ENCODE measurements around the gene DDX53.

Gene DDX53

GRCh38 chrX:22999696-23000223, at the start of gene DDX53:
Gene DDX53 (plus strand): TSS chrX:22999960. CDS start chrX:23000058, 98 bp downstream.
- no peak for DNase-seq

- DNase-seq, result no peak
Measured at GRCh38 chrX:22950269-22951266, 49.2 kb upstream of the DDX53 start.

DNA sequence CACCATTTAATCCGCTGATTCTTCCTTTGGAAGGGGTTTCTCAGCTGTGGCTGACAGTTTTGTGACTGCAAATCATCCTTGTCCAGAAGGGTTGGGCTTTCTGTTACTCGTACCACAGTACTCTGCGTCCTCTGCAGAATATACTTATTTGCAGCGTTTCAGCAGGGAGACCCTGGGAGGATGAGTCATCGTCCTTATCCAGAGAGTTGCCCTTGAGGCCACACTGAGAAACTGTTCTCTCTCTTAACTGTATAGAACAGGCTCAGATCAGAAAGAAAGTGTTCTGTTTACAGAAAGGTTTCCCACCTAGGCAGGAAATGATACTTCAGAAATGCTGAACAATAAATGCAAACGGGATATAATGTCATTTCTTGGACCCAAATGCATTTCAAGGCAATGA, 47.8 kb upstream of the DDX53 start:
- no peak for DNase-seq

DNA sequence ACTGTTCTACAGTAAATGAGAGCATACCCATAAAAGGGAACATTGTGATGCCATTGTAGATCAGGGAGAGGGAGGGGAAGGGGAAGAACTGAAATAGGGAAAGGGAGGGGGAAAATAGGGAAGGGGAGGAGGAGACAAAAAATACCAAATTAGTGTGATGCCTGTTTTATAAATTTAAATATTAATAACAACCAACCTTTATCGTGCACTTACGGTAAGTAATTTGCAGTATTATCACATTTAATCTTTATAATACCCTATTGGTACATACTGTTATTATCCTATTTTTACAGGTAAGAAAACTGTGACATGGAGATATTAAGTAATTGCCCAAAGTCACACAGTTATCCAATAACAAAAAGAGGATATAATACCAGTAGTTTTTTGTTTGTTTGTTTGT, 41.5 kb upstream of the DDX53 start:
- no peak for DNase-seq

DNA sequence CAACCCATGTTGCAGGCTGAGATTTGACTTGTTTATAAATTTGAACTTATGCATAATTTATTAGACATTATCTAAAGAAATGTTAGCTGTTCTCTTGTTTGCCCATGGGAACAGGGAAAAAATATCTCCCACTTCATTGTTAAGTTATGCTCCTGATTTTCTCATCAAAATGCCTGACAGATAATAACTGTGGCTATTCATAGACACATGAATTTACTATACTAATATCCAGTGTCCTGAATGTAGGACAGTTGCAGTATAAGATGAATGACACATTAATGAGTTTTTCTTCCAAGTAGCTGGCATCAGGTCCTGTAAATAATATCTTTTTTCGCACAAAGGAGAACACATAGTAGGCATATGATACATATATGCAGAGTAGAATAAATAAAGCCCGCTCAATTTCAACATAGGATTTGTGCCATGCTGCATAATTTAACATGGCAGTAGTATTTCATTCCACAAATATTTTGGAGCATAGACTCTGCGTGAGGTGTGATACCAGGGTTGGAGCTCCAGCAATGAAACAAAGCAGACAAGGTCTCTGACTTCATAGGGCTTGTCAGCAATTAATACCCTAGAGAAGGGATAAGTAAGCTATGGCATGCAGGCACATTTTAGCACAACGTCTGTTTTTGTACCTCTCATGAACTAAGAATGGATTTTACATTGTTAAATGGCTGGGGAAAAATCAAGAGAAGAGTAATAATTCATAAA, 40.4 kb upstream of the DDX53 start:
- DNase-seq, result no peak

GRCh38 chrX:22963196-22963595, 36.6 kb upstream of the DDX53 start:
- DNase-seq, result no peak

GRCh38 chrX:22968494-22968893, 31.3 kb upstream of the DDX53 start:
- no peak for DNase-seq

DNA sequence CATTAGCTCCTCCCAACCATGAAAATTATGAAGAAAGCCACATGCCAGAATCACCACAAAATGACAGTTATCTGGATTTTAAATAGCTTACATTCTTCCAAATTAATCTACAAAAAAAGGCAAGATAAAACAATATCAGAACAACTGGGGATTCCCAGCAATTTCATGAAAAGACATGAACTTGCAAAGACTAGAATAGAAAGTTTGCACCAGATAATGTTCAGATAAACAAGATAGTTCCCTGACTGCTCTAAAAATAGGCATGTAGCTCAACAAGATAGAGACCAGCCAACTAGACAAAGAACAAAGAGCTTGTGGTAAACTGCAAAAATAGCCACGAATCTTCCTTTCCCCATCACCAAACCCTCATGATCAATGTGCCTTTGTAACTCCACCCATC, 30.3 kb upstream of the DDX53 start:
- DNase-seq, result no peak

DNA sequence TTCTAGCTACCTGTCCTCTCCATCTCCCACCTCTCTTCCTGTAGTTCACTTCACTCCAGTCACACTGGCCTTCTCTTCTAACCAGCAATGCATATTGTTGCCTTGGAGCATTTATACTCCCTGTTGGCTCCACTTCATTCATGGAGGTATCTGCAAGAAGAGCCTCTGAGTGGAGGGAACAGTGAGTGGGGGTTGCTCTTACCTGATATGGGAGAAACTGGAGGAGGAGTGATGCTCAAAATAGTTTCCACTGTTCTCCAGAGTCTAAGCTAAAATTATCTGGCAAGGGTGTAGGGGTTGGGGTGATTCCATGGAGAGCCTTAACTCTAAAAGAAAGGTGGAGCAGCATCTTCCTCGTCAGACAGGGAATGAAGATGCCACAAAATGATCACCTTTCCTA, 28.9 kb upstream of the DDX53 start:
- DNase-seq, result no peak

- DNase-seq, result no peak
Measured at GRCh38 chrX:22974616-22975015, 25.1 kb upstream of the DDX53 start.

DNA sequence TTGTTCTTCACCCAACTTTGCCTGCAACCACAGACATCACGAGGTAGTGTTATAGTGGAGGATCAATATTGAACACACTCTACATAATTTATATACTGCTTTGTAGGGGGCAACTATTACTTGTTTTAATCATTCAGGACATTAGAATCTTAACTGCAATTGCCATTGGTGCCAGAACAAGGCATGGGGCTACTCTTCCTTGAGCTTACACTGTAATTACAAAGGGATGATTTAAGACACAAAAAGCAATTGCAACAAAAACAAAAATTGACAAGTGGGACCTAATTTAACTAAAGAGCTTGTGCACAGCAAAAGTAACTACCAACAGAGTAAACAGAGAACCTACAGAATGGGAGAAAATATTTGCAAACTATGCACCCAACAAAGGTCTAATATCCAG, 24.0 kb upstream of the DDX53 start:
- DNase-seq, result no peak

DNA sequence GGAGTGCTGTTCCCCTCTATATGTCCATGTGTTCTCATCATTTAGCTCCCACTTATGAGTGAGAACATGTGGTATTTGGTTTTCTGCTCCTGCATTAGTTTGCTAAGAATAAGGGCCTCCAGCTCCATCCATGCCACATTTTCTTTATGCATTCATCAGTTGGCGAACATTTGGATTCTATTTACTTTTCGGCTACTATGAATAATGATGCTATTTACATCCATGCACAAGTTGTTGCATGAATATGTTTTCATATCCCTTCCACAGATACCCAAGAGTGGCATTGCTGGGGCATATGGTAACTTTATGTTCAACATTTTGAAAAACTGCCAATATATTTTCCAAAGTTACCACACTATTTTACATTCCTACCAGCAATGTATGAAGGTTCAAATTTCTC, 13.8 kb upstream of the DDX53 start:
- DNase-seq, result no peak

DNA sequence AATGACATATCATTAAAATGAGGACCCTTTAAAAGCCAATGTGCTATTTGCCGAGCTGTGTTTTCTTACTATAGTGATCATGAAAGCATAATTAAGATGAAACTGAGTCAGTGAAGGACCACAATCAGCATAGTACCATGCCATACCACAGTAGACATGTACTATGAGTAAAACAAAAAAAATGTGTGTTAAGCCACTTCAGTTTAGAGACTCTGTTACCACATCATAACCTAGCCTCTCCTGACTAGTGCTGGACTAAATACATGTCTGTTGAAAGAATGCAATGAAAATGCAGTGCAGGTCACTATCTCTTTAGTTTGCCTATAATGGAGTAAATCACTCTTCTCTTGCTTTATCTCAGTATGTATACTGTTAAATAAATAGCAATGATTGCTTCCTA, 12.3 kb upstream of the DDX53 start:
- no peak for DNase-seq

DNA sequence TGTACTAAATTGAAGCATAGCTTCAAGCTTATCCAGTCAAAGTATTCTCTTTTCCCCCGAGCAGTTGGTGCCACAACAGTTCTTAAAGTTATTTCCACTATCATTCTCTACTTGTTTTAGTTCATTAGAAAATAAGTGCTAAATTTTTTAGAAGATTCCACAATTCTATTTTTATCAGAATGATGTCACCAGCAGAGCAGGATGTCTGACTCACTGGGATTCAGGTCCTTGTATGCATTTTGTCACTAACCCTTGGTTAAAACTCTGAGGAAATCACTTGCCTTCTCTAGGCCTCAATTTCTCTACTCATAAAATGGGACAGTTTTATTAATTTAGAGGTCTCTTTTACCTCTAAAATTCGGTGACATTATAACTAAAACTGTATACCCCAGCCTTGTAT, 3.4 kb downstream of the DDX53 start:
- no peak for DNase-seq

DNA sequence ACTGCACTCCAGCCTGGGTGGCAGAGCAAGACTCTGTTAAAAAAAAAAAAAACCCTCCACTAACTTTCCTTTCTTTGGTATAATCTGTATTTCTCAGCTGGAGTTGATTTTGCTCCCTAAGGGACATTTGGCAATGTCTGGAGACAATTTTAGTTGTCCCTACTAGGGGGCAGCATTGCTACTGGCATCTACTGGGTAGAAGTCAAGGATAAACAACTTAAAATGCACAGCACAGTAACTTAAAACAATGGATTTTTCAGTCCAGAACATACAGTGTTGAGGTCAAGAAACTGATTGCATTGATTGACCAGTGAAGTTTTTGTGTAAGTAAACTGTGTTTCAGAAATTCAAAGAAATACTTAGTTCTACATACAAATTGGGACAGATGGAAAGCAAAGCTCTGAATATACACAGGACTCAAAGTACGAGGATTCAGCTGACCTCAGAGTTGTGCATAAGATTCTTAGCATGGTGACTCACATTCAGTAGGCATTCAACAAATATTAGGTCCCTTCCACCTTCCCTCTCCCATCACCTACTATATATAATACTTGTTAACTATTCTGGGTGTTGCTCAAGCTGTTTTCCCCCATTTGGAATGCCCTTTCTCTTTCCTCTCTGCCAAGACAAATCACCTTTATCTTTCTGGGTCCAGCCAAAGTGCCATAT, 8.8 kb downstream of the DDX53 start:
- no peak for DNase-seq

DNA sequence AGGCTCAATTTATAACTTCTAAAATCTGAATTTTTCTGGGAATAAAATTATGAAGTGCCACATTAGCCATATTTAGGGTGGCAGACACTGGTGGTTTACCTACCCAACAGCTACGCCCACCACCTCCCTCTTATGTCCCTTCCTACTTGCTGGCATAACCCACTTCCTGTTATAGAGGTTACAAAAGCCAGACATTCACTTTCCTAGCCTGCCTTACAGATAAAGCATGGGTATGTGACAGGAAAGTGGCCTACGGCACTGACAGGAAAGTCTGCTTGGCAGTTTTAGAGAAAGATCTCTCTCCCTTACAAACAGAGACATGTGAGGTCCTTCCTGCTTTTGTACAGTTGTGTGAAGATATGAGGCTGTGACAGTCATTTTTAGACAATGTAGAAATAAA, 12.4 kb downstream of the DDX53 start:
- no peak for DNase-seq

GRCh38 chrX:23012636-23013035, 12.9 kb downstream of the DDX53 start:
- DNase-seq, result no peak

DNA sequence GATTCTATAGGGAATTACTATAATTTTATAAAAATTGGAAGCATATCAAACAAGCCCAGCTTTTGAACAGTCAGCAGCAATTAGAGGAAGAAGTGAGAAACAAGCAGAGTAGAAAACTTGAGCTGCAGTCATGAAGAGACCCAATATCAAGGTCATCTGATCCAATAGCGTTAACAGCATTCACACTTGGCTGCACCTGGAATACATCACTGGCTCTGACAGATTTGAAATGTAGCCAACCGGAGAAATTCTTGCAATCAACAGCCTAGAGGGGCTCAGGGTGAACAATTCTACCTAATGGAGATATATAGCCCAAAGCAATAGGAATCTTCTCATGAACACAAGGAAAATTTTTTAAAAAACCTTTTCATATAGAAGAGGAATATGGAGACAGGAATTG, 13.6 kb downstream of the DDX53 start:
- DNase-seq, result no peak

DNA sequence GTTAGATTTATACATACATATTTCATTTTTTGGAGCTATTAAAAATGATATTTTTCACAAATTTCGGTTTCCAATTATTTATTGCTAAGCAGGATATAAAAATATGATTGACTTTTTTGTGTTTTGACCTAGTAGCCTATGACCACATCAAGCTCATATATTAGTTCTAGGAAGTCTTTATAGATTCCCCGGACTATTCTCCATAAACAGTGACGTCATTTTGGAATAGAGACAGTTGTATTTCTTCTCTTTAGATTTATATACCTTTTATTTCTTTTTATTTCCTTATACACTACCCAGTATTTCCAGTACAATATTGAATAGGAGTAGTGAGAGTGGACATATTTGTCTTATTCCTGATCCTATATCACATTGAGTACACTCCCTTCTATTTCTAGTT, 31.8 kb downstream of the DDX53 start:
- no peak for DNase-seq

GRCh38 chrX:23035493-23035892, 35.7 kb downstream of the DDX53 start:
- no peak for DNase-seq

GRCh38 chrX:23046443-23046842, 46.7 kb downstream of the DDX53 start:
- DNase-seq, result no peak

DNA sequence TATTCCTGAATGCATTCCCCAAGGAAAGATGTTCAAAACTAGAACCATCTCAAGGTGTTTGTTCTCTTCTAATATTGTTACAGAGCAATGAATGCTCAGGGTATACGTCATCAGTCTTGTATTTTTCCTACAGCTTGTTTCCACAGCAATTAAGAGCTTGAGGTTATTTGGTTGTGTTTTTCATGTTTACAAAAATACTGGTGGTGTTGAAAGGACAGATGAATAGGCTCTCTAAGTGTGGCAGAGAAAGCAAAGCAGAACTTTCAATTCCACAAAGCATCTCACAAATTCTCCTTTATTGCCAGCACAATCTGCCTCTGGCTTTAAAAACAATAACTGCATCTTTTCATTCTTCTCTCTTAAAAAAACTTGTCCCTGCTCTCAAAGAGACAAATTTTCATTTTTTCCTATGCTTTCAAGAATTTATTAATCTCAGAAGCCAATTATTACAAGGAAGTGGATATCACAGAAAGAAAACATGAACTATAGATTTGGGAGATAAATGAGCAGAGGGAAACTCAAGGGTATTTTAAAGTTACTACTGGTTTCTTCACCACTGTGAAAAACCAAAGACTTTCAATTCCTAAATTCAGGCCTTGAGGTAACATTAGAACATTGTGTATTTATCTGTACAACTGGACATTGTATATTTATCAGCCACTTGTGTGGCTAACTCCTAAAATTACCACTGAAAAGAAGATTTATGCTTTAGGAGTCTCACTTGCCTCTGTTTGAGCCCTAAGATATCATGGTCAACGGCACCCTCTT, 49.2 kb downstream of the DDX53 start:
- no peak for DNase-seq

DNA sequence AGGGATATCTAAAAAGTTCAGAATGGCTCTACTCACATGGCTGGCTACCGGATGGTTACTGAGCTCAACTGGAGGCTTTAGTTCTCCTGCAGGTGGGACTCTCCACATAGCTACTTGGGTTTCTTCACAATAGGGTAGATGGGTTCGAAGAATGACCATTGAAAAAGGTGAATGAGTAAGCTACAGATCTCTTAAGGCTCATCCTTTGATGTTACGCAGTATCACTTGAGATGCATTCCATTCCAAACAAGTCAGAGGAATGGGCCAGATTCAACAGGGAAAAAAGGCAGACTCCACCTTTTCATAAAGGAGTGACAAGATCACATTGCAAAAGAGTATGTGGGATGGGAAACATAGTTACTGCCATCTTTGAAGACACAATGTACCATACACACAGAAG, 52.6 kb downstream of the DDX53 start:
- DNase-seq, result no peak

All from NK-92 treated with Interleukin-12 subunit alpha and Interleukin-12 subunit beta, amount 100 ng/mL, for 24 hours (cell line).